ENCODE data around the gene ATP8A2. TPM values are rescaled to one million over a fixed set of nuclear protein-coding genes. Genes with fewer than 3 reads are reported as not detected.

Gene ATP8A2
- total RNA-seq, 1 experiment from 2014 or later, result 5.2 TPM

DNA sequence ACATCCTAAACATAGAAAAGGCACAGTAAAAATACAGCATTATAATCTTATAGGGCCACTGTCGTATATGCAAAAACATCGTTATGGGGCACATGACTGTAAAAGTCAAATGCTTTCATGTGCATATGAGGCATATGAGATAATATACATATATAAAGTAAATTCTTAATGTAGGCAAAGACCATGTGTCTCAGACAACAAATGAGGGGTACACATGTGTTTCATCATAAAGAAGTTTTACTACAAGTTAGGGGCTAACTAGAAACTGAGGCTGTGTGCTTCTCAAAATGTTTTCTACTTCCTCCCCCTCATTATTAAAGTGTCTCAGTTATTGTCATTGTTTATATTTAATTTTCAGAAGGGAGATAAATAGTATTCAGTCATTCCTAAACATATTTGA is 370.4 kb downstream of the ATP8A2 start:
- no peak for DNase-seq (ENCODE audit: low spot score)
- no peak for ATAC-seq
- CTCF ChIA-PET, result interaction anchor here (1.0 kb wide), 1 partner anchor 295 kb away, joined by 6 read pairs; no protein-coding TSS in a partner anchor
- H3K27ac Mint-ChIP-seq, result no peak overlapping the region
- no peaks in the 10 kb centered on the region for H3K36me3 Mint-ChIP-seq
- no peaks in the 10 kb centered on the region for H3K27me3 Mint-ChIP-seq (ENCODE audit: low read depth)
- no peak overlapping the region for H3K4me3 Mint-ChIP-seq
- no peaks in the 10 kb centered on the region for H3K9me3 Mint-ChIP-seq
- TF ChIP-seq, protein P1, sequence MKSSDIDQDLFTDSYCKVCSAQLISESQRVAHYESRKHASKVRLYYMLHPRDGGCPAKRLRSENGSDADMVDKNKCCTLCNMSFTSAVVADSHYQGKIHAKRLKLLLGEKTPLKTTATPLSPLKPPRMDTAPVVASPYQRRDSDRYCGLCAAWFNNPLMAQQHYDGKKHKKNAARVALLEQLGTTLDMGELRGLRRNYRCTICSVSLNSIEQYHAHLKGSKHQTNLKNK (CRISPR knock-in tag; IDR thresholded peaks at IDR 0.05), result no peak
- TF ChIP-seq CREB1 (CRISPR knock-in tag; IDR thresholded peaks at IDR 0.05) (no peak), ZNF671 (CRISPR knock-in tag; IDR thresholded peaks at IDR 0.05) (no peak), NR1H2 (CRISPR knock-in tag; IDR thresholded peaks at IDR 0.05) (no peak), TEAD1 (CRISPR knock-in tag; IDR thresholded peaks at IDR 0.05) (no peak), ZNF423 (CRISPR knock-in tag; IDR thresholded peaks at IDR 0.05) (no peak), SMAD4 (CRISPR knock-in tag; IDR thresholded peaks at IDR 0.05) (no peak), ATF1 (CRISPR knock-in tag; IDR thresholded peaks at IDR 0.05) (no peak), MXD4 (CRISPR knock-in tag; IDR thresholded peaks at IDR 0.05; ENCODE audit: borderline replicate concordance) (no peak), FOXJ3 (CRISPR knock-in tag; IDR thresholded peaks at IDR 0.05; ENCODE audit: borderline replicate concordance) (no peak)
- TF ChIP-seq, protein P2, sequence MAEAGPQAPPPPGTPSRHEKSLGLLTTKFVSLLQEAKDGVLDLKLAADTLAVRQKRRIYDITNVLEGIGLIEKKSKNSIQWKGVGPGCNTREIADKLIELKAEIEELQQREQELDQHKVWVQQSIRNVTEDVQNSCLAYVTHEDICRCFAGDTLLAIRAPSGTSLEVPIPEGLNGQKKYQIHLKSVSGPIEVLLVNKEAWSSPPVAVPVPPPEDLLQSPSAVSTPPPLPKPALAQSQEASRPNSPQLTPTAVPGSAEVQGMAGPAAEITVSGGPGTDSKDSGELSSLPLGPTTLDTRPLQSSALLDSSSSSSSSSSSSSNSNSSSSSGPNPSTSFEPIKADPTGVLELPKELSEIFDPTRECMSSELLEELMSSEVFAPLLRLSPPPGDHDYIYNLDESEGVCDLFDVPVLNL (CRISPR knock-in tag; IDR thresholded peaks at IDR 0.05; ENCODE audit: borderline replicate concordance, low read depth), result no peak
- TF ChIP-seq, protein P3, sequence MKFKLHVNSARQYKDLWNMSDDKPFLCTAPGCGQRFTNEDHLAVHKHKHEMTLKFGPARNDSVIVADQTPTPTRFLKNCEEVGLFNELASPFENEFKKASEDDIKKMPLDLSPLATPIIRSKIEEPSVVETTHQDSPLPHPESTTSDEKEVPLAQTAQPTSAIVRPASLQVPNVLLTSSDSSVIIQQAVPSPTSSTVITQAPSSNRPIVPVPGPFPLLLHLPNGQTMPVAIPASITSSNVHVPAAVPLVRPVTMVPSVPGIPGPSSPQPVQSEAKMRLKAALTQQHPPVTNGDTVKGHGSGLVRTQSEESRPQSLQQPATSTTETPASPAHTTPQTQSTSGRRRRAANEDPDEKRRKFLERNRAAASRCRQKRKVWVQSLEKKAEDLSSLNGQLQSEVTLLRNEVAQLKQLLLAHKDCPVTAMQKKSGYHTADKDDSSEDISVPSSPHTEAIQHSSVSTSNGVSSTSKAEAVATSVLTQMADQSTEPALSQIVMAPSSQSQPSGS (CRISPR knock-in tag; IDR thresholded peaks at IDR 0.05; ENCODE audit: borderline replicate concordance, low read depth), result no peak
- TF ChIP-seq, protein P4, sequence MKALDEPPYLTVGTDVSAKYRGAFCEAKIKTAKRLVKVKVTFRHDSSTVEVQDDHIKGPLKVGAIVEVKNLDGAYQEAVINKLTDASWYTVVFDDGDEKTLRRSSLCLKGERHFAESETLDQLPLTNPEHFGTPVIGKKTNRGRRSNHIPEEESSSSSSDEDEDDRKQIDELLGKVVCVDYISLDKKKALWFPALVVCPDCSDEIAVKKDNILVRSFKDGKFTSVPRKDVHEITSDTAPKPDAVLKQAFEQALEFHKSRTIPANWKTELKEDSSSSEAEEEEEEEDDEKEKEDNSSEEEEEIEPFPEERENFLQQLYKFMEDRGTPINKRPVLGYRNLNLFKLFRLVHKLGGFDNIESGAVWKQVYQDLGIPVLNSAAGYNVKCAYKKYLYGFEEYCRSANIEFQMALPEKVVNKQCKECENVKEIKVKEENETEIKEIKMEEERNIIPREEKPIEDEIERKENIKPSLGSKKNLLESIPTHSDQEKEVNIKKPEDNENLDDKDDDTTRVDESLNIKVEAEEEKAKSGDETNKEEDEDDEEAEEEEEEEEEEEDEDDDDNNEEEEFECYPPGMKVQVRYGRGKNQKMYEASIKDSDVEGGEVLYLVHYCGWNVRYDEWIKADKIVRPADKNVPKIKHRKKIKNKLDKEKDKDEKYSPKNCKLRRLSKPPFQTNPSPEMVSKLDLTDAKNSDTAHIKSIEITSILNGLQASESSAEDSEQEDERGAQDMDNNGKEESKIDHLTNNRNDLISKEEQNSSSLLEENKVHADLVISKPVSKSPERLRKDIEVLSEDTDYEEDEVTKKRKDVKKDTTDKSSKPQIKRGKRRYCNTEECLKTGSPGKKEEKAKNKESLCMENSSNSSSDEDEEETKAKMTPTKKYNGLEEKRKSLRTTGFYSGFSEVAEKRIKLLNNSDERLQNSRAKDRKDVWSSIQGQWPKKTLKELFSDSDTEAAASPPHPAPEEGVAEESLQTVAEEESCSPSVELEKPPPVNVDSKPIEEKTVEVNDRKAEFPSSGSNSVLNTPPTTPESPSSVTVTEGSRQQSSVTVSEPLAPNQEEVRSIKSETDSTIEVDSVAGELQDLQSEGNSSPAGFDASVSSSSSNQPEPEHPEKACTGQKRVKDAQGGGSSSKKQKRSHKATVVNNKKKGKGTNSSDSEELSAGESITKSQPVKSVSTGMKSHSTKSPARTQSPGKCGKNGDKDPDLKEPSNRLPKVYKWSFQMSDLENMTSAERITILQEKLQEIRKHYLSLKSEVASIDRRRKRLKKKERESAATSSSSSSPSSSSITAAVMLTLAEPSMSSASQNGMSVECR (CRISPR knock-in tag; IDR thresholded peaks at IDR 0.05; ENCODE audit: borderline replicate concordance), result no peak
- TF ChIP-seq, protein P5, sequence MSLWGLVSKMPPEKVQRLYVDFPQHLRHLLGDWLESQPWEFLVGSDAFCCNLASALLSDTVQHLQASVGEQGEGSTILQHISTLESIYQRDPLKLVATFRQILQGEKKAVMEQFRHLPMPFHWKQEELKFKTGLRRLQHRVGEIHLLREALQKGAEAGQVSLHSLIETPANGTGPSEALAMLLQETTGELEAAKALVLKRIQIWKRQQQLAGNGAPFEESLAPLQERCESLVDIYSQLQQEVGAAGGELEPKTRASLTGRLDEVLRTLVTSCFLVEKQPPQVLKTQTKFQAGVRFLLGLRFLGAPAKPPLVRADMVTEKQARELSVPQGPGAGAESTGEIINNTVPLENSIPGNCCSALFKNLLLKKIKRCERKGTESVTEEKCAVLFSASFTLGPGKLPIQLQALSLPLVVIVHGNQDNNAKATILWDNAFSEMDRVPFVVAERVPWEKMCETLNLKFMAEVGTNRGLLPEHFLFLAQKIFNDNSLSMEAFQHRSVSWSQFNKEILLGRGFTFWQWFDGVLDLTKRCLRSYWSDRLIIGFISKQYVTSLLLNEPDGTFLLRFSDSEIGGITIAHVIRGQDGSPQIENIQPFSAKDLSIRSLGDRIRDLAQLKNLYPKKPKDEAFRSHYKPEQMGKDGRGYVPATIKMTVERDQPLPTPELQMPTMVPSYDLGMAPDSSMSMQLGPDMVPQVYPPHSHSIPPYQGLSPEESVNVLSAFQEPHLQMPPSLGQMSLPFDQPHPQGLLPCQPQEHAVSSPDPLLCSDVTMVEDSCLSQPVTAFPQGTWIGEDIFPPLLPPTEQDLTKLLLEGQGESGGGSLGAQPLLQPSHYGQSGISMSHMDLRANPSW (CRISPR knock-in tag; conservative IDR thresholded peaks at IDR 0.05; ENCODE audit: low read depth), result no peak
- TF ChIP-seq, protein P6, sequence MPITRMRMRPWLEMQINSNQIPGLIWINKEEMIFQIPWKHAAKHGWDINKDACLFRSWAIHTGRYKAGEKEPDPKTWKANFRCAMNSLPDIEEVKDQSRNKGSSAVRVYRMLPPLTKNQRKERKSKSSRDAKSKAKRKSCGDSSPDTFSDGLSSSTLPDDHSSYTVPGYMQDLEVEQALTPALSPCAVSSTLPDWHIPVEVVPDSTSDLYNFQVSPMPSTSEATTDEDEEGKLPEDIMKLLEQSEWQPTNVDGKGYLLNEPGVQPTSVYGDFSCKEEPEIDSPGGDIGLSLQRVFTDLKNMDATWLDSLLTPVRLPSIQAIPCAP (CRISPR knock-in tag; IDR thresholded peaks at IDR 0.05), result no peak
- TF ChIP-seq, protein P7, sequence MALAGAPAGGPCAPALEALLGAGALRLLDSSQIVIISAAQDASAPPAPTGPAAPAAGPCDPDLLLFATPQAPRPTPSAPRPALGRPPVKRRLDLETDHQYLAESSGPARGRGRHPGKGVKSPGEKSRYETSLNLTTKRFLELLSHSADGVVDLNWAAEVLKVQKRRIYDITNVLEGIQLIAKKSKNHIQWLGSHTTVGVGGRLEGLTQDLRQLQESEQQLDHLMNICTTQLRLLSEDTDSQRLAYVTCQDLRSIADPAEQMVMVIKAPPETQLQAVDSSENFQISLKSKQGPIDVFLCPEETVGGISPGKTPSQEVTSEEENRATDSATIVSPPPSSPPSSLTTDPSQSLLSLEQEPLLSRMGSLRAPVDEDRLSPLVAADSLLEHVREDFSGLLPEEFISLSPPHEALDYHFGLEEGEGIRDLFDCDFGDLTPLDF (CRISPR knock-in tag; IDR thresholded peaks at IDR 0.05), result no peak
- H3K4me1 Mint-ChIP-seq, result peaks cover 19% of the 10 kb centered on the region
- POLR2A ChIA-PET, result no interaction called here

Data from WTC11 (cell line).